Keratinocyte (primary cell): ENCODE measurements around the gene MYEF2.

Experiments used
- EZH2 ChIP-seq: IDR thresholded peaks from one replicate; pipeline ENCODE4 v1.6.1; 2012; ENCODE audit warnings: inconsistent platforms, mild to moderate bottlenecking, low read length, moderate library complexity
- TF ChIP-seq, protein P1 (sequence below), 3 experiments: IDR thresholded peaks in 1 of 3; conservative IDR thresholded peaks in 1 of 3; optimal IDR thresholded peaks in 1 of 3; 2 replicates in 2 of 3; 3 replicates in 1 of 3; pipeline versions ENCODE3 to v1.5.1; 2011; ENCODE audit warnings: low read length in 3 of 3, mild to moderate bottlenecking in 3 of 3, moderate library complexity in 2 of 3, control low read depth in 1 of 3, inconsistent platforms in 1 of 3; ENCODE audit not compliant: insufficient read depth in 2 of 3; ENCODE audit errors: extremely low read depth in 1 of 3

DNA sequence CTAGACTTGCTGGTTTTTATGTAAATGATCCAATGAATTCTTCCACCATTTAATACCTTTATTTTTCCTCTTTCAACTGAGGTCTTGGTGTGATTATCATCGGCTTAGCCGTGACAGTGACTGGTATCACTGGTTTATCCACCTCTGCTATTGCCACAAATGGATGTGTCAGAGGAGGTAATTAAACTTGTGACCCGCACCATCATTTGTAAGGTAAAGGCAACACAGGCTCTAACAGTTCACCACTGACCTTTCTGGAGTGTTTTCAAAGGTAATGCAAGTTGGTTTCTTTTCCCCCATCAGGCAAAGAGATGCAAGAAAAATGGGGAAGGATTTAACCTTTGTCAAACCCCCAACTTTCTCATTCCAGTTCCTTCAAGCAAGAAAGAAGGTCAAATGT, 47.7 kb upstream of the MYEF2 start:
- TF ChIP-seq, protein P1, sequence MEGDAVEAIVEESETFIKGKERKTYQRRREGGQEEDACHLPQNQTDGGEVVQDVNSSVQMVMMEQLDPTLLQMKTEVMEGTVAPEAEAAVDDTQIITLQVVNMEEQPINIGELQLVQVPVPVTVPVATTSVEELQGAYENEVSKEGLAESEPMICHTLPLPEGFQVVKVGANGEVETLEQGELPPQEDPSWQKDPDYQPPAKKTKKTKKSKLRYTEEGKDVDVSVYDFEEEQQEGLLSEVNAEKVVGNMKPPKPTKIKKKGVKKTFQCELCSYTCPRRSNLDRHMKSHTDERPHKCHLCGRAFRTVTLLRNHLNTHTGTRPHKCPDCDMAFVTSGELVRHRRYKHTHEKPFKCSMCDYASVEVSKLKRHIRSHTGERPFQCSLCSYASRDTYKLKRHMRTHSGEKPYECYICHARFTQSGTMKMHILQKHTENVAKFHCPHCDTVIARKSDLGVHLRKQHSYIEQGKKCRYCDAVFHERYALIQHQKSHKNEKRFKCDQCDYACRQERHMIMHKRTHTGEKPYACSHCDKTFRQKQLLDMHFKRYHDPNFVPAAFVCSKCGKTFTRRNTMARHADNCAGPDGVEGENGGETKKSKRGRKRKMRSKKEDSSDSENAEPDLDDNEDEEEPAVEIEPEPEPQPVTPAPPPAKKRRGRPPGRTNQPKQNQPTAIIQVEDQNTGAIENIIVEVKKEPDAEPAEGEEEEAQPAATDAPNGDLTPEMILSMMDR (optimal IDR thresholded peaks at IDR 0.05 in 1 of 3, IDR thresholded peaks at IDR 0.05 in 1 of 3, conservative IDR thresholded peaks at IDR 0.05 in 1 of 3; ENCODE audit: extremely low read depth in 1 of 3, insufficient read depth in 2 of 3, low read length in 3 of 3): no peak
- TF ChIP-seq EZH2: no peak
